Measurements from ENCODE around the gene GPR137.

GPR137 gene

DNA sequence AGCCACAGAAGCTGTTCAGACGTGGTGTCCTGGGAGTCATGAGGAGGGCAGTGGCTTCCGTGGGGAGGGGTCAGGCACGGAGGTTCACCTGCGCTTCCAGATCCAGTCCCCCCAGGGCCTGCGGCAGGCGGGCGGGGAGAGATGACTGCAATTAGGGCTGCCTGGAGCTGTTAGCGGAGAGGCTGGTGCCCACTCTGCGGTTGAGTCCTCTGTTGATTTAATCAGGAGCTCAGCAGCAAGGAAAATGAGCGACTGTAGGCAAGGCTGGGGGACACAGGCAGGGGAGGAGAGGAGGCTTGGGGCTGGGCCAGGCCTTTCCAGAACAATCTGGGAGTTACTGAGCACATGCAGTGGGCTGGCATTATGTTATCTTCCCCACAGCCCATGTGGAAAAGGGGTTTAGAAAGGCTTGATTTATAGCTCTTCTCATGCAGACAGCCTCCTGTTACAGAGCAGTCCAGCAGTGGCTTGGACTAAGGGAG is 21.2 kb upstream of the GPR137 start:
- DNase-seq (ENCODE audit: low spot score), result no peak

DNA sequence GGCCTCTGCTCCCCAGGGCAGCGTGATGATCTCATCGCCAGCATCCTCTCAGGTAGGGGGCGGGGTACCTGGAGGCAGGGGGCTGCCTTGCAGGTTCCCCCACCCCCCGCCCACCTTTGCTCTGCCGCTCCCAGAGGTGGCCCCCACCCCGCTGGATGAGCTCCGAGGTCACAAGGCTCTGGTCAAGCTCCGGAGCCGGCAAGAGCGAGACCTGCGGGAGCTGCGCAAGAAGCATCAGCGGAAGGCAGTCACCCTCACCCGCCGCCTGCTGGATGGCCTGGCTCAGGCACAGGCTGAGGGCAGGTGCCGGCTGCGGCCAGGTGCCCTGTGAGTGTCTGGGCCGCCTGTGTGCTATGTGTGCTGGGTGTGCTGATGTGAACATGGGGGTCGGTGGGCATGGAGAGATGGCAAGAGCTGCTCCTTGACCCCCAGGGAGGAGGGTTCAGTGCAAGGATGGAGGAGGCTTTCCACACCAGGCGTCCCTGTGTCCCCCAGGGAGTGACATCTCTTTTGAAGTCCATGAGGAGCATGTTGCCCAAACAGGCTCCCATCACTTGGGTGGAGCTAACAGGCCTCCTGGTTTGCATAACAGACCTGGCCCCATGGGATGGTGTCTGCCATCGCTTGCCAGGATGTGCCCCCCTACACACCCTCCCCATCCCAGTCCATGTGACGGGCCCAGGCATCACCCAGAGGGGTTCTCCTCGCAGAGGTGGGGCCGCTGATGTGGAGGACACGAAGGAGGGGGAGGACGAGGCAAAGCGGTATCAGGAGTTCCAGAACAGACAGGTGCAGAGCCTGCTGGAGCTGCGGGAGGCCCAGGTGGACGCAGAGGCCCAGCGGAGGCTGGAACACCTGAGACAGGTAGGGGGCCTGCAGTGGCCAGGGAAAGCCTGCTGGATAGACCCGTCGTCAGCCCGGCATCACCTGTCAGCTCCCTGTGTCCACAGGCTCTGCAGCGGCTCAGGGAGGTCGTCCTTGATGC is 20.2 kb upstream of the GPR137 start:
- DNase-seq (ENCODE audit: low spot score), result no peak

DNA sequence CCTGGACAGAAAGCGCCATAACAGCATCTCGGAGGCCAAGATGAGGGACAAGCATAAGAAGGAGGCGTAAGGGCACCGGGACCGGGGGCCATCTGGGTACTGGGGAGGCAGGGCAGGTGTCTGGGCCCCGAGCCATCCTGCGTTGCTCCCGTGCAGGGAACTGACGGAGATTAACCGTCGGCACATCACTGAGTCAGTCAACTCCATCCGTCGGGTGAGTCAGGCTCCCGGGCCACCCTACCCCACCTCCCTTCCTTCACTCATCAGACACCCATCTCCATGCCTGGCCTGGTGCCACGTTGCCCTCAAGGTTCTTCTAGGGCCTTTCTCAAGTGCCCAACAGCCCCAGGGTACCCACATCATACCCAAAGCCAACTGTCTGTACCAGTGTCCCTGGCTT is 19.3 kb upstream of the GPR137 start:
- DNase-seq (ENCODE audit: low spot score), result no peak

DNA sequence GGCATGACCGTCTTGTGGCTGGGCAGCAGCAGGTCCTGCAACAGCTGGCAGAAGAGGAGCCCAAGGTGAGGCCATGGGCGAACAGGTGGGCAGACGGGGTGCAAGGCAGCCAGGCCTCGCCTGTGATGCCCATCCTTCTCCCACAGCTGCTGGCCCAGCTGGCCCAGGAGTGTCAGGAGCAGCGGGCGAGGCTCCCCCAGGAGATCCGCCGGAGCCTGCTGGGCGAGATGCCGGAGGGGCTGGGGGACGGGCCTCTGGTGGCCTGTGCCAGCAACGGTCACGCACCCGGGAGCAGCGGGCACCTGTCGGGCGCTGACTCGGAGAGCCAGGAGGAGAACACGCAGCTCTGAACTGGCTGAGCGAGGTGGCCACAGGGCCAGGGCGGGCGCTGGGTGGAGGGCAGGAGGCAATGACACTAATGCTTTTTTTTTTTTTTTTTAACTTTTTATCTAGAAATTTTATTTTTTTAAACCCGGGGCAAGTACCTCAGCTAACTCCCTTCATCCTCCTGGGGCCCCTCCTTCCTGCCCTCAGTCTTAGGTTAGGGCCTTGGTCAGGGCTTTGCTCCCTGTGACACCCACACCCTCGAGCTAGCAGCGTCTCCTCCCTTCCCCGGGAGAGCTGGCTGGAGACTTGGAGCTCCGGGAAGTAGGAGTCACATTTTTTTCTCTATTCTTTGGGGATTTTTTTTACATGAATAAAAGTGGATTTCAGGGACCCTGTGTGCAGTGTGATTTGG is 18.3 kb upstream of the GPR137 start:
- DNase-seq (ENCODE audit: low spot score), result no peak

DNA sequence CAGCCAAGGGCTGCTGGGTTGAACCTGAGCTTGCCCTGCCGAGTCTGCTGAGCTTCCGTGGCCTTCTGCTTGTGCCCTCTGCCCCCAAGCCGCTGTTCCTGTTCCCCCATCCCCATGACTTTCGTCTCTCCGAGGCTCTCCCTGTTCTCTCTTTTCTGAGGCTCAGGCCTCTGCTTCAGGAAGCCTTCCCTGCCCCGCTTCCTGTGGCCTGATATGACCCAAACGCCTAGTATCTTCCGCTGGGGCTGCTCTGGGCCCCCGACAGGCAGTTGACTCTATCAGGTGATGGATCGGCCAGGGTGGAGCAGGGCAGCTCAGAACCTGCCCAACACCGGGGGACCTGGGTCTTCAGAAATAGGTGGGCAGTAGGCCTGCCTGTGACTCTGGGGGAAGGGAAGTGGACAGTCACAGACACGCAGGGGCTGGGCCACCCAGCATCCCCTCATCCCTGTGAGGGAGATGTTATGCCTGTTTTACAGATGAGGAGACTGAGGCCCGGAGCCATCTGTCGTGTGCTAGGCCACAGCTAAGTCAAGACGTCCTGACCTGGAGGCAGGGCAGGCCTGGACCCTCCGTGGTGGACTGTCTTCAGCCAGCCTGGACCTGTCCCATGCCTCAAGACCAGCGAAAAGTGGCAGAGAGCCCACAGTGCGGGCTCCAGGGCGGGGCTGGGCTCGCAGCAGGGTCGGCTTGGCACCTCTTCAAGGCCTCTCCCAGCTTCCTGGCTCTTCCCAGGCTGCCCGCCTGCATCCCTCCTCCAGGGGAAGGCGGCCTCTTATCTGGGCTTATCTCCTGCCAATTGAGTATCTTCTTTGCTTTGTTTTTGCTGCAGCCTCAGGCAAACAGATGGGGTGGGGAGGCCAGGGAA is 17.4 kb upstream of the GPR137 start:
- no peak for DNase-seq (ENCODE audit: low spot score)

DNA sequence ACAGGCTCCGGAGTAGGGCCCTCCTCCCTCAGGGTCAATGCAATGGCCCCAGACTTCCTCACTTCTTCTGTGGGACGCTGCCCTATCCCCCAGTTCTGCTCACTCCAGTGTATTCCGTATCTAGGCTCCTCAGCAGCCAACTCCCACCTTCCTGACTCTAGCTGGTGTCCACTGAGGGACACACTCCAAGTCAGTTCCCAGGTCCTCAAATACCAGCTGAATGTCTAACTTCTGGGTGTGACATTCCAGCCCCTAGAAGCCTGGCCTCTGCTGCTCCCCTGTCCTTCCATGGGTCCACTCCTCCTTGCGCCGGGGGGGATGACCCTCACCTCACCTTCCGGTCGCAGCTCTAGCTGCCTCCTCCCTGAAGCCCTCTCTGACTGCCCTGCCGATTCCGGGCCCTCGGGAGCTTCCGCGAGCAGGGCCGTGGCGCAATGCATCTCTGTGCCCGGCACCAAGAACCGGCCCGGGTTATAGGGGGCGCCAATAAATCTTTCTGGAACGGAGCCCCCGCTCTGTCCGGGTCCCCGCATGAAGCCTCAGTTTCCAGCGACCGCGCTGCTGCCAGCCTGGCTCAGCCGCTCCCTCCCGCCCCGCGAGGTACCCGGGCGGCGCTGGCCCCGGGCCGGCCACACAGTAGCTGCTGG is 16.6 kb upstream of the GPR137 start:
- DNase-seq (ENCODE audit: low spot score), result no peak

DNA sequence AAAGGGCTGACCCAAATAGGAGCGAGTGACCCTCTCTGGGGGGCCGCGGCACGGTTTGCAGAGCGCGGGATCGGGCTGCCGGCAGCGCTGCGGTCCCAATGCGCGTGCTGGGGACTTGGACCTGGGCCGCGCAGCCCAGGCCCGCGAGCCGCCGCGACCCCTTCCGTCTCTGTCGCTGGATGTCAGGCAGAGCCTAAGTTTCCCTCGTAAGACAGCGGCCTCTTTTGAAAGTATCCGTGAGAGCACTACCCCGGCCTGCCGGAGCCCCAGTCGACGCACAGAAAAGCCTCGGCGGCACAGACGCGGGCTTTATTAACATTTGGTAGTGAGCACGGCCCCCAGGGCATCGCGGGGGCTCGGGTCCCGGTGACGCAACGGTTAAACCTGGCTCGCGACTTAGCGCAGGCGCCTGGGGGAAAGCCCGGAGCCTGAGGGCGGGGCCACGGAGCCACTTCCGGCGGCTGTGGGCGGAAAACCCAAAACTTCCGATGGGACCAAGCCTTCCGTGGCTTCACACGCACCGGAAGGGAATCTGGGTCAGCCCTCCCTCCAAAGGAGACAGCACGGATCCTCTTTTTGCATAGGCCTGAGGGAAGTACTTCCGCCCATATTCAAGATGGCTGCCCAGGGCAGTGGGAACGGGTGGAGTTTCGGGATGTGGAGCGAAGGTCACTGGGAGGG is 16.0 kb upstream of the GPR137 start:
- peak; percentile 92 for DNase-seq (ENCODE audit: low spot score)

DNA sequence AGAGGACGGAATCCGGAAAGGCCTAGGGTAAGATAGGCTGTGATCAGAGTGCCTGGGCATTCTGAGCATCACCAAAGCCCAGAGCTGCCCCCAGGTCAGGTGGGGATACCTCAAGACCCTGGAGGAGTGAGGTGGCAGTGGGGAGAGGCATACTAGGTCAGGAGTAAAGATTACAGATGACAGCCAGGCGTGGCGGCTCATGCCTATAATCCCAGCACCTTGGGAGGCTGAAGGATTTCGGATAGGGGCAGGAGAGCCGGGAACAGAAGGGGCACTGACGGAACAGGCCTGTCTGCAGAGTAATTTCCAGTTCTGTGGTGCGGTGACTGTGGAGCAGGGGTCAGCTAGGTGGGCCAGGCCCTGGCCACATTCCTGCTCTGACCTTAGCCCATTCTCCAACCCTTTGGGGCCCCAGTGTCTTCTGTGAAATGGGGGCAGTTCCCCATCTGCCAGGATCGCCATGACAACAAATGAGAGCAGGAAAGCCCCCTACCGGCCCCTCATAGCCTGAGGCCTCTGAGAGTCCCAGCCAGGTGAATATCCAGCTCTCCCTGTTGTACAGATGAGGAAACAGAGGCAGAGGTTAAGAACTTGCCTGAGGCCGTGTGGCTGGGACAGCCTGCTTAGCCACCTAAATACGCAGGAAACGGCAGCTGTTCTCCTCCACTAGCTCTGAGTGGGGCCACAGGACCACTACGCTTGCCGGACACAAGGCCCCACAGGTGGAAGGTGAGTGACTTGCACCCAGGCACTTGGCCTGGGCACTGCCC is 10.4 kb upstream of the GPR137 start:
- no peak for DNase-seq (ENCODE audit: low spot score)

DNA sequence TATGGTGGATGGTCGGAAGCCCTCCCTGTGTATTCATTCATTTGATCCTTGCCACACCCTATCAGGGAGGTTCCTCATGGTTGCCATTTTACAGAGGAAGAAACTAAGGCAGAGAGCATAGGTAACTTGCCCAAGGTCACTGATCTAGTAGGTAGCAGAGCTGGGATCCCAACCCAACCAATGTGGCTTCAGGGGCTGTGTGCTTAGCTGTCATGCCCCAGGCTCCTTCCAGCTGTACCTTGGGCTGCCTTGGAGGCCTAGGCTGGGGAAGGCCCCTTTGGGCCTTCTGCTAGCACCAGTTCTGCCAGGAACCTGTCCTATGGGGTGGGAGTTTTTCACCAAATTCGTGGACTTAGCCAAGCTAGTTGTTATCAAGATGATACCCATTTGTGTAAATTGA is 9.8 kb upstream of the GPR137 start:
- no peak for DNase-seq (ENCODE audit: low spot score)

DNA sequence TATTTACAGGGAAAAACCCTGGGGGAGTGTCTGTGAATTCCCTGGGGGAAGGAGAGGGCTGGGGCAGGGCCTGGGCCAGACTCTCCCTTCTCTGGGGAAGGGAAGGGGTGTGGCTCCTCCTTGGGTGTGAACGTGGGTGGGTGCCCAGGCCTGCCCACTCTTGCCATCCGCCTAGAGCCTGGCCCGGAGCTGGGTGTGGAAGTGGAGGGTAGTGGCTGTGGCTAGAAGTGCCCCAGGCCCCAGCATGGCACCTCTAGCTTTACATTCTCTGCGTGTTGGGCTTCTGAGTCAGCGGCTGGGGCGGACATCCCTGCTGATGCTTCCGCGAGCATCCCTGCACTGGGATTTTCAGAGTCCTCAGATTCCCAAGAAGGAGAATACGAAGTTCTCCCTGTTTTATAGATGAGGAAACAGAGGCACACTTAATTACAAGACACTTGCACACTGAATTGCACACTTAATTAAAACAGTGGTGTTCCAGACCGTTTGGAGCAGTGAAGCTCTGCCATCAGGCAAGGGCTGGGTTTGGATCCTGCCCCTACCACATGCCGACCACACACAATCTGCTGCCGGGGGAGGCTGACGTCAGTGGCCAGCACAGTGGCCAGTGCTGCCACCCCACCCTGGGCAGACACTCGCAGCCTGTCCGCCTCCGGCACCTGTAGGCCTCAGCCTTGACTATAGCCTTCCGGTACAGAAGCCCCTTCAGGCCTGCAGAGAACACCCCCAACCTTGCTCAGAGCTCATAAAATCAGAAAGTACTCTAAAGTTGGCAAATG is 8.8 kb upstream of the GPR137 start:
- no peak for DNase-seq (ENCODE audit: low spot score)

DNA sequence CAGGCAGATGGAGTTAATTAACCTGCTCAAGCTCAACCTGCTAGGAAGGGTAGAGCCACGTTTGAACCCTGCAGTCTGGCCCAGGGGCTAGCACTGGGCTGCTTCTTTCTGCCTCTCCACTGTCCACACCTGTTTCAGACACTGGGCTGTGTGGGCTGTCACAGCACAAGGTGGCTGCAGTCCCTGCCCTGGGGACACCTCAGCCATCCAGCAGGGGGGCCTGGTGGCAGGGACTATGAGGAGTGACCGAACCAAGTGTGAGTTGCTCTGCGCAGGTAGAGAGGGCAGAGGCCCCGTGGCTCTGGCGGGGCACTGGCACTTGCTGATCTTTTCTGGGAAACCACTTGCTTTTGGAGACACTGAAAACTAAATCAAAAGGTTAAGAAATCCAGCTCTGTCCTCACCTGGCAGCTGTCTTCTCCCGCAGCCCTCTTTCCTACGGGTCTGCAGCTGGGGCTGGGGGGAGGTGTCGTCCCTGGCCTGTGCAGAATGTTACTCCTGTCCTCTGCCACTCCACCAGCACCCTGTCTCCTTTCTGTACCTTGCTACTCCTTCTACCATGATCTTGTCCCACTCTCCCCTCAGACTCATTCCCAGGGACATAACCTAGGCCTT is 7.0 kb upstream of the GPR137 start:
- DNase-seq (ENCODE audit: low spot score), result no peak

DNA sequence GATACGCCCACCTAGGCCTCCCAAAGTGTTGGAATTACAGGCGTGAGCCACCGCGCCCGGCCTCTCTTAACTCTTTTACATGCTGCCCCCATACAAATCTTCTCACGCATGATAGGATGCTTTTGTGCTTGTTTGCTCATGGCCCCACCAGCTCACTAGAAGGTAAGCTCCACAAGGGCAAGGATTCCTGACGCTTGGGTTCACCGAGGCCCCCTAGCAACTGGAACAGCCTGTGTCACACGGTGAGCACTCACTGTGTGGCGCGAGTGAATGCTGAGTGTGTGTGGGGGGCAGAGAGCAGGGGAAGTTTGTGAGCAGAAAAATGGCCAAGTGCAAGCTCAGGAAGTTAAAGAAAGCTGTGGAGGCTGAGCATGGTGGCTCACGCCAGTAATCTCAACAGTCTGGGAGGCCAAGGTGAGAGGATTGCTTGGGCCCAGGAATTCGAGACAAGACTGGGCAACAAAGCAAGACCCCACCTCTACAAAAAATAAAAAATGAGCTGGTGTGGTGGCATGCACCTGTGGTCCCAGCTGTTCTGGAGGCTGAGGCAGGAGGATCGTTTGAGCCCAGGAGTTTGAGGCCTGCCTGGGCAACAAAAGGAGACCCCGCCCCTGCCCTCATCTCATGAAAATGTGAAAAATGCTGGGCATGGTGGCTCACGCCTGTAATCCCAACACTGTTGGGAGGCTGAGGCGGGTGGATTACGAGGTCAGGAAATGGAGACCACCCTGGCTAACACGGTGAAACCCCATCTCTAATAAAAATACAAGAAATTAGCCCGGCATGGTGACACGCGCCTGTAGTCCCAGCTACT is 3.5 kb upstream of the GPR137 start:
- DNase-seq (ENCODE audit: low spot score), result no peak

DNA sequence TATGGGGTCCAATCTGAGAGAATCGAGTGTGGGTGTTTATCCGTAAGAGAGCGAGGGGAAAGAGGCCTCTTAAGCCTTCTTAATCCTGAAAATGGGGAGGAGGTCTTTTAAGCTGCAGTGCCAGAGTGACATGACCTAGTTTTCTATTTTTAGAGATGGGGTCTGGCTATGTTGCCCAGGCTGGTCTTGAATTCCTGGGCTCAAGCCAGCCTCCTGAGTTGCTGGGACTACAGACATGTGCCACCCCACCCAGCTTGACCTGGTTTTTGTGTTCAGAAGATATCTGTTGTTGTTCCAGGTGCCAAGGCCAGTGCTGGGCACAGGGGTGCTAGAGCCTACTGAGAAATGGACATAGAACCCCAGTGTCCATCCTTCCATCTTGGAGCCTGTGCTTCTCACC is 2.6 kb upstream of the GPR137 start:
- no peak for DNase-seq (ENCODE audit: low spot score)

DNA sequence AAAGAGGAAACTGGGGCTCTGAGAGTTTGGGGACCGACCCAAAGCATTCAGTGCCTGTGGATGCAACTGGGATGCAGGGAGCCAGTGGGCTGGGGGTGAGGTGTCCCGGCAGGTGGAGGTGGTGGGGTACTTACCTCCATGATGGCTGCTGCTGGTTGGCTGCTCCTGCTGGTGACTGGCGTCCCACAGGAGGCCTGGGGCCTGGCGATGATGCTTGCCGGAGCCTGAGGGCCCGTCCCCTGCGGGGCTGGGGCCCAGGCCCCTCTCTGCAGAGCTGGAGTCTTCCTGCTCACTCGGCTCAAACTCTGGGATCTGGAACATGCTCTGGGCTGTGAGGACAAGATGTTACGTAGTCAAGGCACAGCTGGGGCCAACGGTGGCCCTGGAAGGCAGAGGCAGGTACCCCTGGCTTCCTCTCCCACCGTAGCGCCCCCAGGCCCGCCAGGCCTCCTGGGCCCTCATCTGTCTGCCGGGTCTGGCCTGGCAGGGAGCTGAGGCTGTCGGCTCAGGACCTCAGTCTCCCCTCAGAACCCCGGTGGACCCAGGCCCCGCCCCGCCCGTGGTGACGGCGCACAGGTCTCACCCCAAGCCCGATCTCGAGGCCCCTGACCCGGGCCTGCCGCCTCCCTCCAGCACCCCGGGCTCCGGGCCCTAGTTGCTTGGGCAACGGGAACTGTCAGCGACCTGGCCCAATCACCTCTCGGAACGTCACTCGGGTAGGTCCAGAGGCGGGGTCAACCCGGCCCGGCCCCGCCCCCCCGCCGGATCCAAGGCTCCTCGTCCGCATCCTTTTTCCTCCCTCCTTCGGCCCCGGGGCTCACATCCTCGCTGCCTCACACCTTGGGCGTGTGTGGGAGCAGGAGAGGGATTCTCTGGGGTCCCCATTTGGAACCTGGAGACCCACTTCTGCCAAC is 1.3 kb upstream of the GPR137 start, which contains the start of gene BAD:
Gene BAD (minus strand): TSS at position 618 of the 914 bp plus-strand sequence. CDS start 297 bp downstream, at position 321.
- peak; percentile 97 for DNase-seq (ENCODE audit: low spot score)

DNA sequence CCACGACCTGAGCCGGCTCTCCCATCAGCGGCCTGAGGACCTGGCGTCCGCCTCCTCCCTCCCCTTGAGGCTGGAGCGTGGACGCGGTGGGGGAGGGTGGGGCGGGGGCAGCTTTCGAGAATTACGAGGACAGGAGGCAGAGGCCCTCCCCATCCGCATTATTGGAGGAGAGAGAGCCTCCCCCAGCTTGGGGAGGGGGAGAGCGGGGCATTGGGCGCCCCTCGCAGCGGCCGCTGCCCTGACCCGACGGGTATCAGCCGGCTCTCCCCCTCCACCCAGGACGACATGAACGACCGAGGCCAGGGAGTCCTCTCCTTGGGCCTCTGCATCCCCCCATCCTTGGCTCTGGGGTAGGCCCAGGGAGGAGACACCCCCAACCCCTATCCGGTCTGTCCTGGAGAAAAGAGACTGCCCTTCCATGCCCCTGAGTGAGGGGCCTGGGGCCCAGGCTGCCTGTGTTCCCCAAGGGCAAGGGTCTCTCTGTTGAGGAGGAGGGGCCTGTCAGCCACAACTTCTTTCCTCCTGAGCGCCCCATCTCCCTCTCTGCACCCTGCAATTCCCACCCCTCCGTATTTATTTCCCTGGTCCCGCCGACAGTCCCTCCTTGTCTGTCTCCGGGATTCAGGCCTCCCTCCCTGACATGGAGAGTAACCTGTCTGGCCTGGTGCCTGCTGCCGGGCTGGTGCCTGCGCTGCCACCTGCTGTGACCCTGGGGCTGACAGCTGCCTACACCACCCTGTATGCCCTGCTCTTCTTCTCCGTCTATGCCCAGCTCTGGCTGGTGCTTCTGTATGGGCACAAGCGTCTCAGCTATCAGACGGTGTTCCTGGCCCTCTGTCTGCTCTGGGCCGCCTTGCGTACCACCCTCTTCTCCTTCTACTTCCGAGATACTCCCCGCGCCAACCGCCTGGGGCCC is 495 bp downstream of the GPR137 start:
- DNase-seq (ENCODE audit: low spot score), result no peak

DNA sequence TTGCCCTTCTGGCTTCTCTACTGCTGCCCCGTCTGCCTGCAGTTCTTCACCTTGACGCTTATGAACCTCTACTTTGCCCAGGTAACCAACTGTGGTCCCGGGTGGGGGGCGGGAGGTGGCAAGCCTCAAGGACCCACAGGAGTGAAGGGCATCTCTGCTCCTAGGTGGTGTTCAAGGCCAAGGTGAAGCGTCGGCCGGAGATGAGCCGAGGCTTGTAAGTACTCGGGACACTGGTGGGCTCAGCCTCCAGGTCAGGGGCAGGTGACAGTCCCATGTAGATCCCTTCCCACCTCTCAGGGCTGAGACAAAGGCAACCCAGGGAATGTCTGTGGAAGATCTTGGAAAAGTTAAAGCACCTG is 1.1 kb downstream of the GPR137 start:
- DNase-seq (ENCODE audit: low spot score), result no peak
